ENCODE results near the gene KERA. TPM values are rescaled to one million over a fixed set of nuclear protein-coding genes. Genes with fewer than 3 reads are reported as not detected.

KERA gene
- total RNA-seq, 1 experiment from 2014 or later: not detected

GRCh38 chr12:91019455-91019854, 38.4 kb downstream of the KERA start:
- H3K4me1 Mint-ChIP-seq: no peaks in the 10 kb centered on the region
- Histone ChIP-seq H2AK5ac (ENCODE audit: insufficient read length, low read length) (no peak overlapping the region), H2BK15ac (ENCODE audit: low read depth, low read length) (no peak overlapping the region), H3K79me1 (ENCODE audit: insufficient read depth, low read depth, low read length, poor library complexity, severe bottlenecking) (no peaks in the 10 kb centered on the region), H2BK12ac (ENCODE audit: insufficient read length, low read depth, low read length) (no peak overlapping the region), H3T11ph (ENCODE audit: low read length) (no peak overlapping the region), H3K9ac (ENCODE audit: extremely low read depth, insufficient read length, low read length) (no peak overlapping the region), H3K79me2 (ENCODE audit: insufficient read depth, low read length) (no peaks in the 10 kb centered on the region), H3K18ac (ENCODE audit: insufficient read length, low read depth, low read length) (no peak overlapping the region), H4K8ac (replicated peaks; ENCODE audit: insufficient read length, low read depth, low read length) (no peak overlapping the region), H3K27me3 (ENCODE audit: insufficient read depth, low read length) (no peaks in the 10 kb centered on the region), H2AFZ (ENCODE audit: low read length) (no peak overlapping the region), H3K14ac (ENCODE audit: insufficient read depth, low read length) (no peak overlapping the region), H4K20me1 (ENCODE audit: control insufficient read depth, insufficient read depth, insufficient read length) (no peaks in the 10 kb centered on the region), H3K23me2 (ENCODE audit: insufficient read length, low read depth, low read length, poor library complexity, severe bottlenecking) (no peaks in the 10 kb centered on the region), H3K4me2 (ENCODE audit: insufficient read depth, insufficient read length, low read length) (no peak overlapping the region), H3K4me1 (ENCODE audit: insufficient read depth, low read length) (no peaks in the 10 kb centered on the region), H2BK120ac (ENCODE audit: low read depth, low read length, poor library complexity, severe bottlenecking) (no peak overlapping the region), H2BK5ac (ENCODE audit: insufficient read length, low read length) (no peak overlapping the region), H4K91ac (ENCODE audit: insufficient read length, low read depth, low read length) (no peak overlapping the region), H2BK20ac (ENCODE audit: low read depth, low read length, poor library complexity, severe bottlenecking) (no peak overlapping the region), H3K27ac (ENCODE audit: insufficient read length, low read depth, low read length) (no peak overlapping the region), H3K4ac (ENCODE audit: low read depth, low read length) (no peak overlapping the region), H3K9me3 (ENCODE audit: control insufficient read depth, low read depth, low read length) (no peaks in the 10 kb centered on the region), H3K23ac (ENCODE audit: insufficient read length, low read depth, low read length) (no peak overlapping the region), H3K56ac (ENCODE audit: insufficient read length, low read depth, low read length) (no peak overlapping the region), H4K5ac (ENCODE audit: insufficient read length, low read depth, low read length) (no peak overlapping the region)
- no peaks in the 10 kb centered on the region for H3K36me3 Mint-ChIP-seq (ENCODE audit: insufficient read depth in 1 of 3, low read depth in 3 of 3)
- no peak for TF ChIP-seq CTCF (conservative IDR thresholded peaks at IDR 0.05)
- H3K27ac Mint-ChIP-seq: no peak overlapping the region
- no peaks in the 10 kb centered on the region; a peak in 1 of 5 replicates for H3K9me3 Mint-ChIP-seq
- DNase-seq: no peak
- H3K27me3 Mint-ChIP-seq (ENCODE audit: low read depth): no peaks in the 10 kb centered on the region
- no CpG with 5 or more reads among the region's 4 CpGs for WGBS (ENCODE audit: extremely low coverage, insufficient read length, low lambda C conversion rate)
- no peak overlapping the region for H3K4me3 Mint-ChIP-seq

Measured in H9 (cell line).